Fibroblast of the conjunctiva (primary cell): ENCODE results near the gene SPATA20.

Experiments
- DNase-seq: peaks from one replicate; pipeline ENCODE4 v3.0.0-alpha.2; 2010; ENCODE audit warnings: low read depth

SPATA20 gene

GRCh38 chr17:50547035-50547735 lies at the start of gene SPATA20:
Gene SPATA20 (plus strand): TSS chr17:50547174. CDS start chr17:50547209, 35 bp downstream.
- peak; percentile 85 for DNase-seq

GRCh38 chr17:50498021-50498874 lies 48.7 kb upstream of the SPATA20 start:
- no peak for DNase-seq

- DNase-seq: no peak
Measured at GRCh38 chr17:50499270-50499669, 47.7 kb upstream of the SPATA20 start.

GRCh38 chr17:50499721-50500120 lies 47.3 kb upstream of the SPATA20 start:
- DNase-seq: no peak

- DNase-seq: no peak
Measured at GRCh38 chr17:50501054-50501453, 45.9 kb upstream of the SPATA20 start.

GRCh38 chr17:50502301-50502990 lies 44.5 kb upstream of the SPATA20 start:
- no peak for DNase-seq

- no peak for DNase-seq
Measured at GRCh38 chr17:50505591-50506130, 41.3 kb upstream of the SPATA20 start.

GRCh38 chr17:50506298-50506697 lies 40.7 kb upstream of the SPATA20 start:
- DNase-seq: no peak

GRCh38 chr17:50507871-50508572 lies 39.0 kb upstream of the SPATA20 start, which contains the start of gene MYCBPAP:
Gene MYCBPAP (plus strand): TSS chr17:50508439. CDS start chr17:50508675, 236 bp downstream.
- DNase-seq: peak; percentile 49

- no peak for DNase-seq
Measured at GRCh38 chr17:50508573-50509460, 38.2 kb upstream of the SPATA20 start.

GRCh38 chr17:50511058-50511457 lies 35.9 kb upstream of the SPATA20 start:
- DNase-seq: no peak

GRCh38 chr17:50513495-50513894 lies 33.5 kb upstream of the SPATA20 start:
- DNase-seq: no peak

GRCh38 chr17:50514388-50514787 lies 32.6 kb upstream of the SPATA20 start:
- DNase-seq: no peak

GRCh38 chr17:50514936-50515702 lies 31.9 kb upstream of the SPATA20 start:
- peak; percentile 50 for DNase-seq

GRCh38 chr17:50517011-50517410 lies 30.0 kb upstream of the SPATA20 start:
- DNase-seq: no peak

GRCh38 chr17:50517504-50518383 lies 29.2 kb upstream of the SPATA20 start:
- DNase-seq: no peak

GRCh38 chr17:50518384-50519023 lies 28.5 kb upstream of the SPATA20 start:
- no peak for DNase-seq

- no peak for DNase-seq
Measured at GRCh38 chr17:50519141-50519834, 27.7 kb upstream of the SPATA20 start.
